K562 (cell line): Measurements from ENCODE around the gene GOLIM4.

Source experiments
- CTCF ChIP-seq, 3 experiments: IDR thresholded peaks in 2 of 3; conservative IDR thresholded peaks in 1 of 3; 2 replicates each; pipeline ENCODE4 v1.5.1; 2011 to 2012; ENCODE audit warnings: low read length in 3 of 3, mild to moderate bottlenecking in 3 of 3, control low read depth in 2 of 3, improper control_type of control experiment in 1 of 3, inconsistent platforms in 1 of 3, low read depth in 1 of 3, mixed read lengths in 1 of 3, moderate library complexity in 1 of 3; ENCODE audit not compliant: insufficient read depth in 2 of 3
- EP300 ChIP-seq: IDR thresholded peaks from 2 replicates; pipeline ENCODE4 v1.6.1; 2012; ENCODE audit warnings: low read length, improper control_type of control experiment
- ETV5 ChIP-seq: sonication (generic); formaldehyde crosslinking; IDR thresholded peaks from 2 replicates; pipeline ENCODE4 v1.4.0; 2020; ENCODE audit warnings: low read depth, mild to moderate bottlenecking, missing genetic modification reagents
- KAT8 ChIP-seq: fragments of 450-650 bp; IDR thresholded peaks from 2 replicates; pipeline ENCODE4 v1.6.1; 2016; ENCODE audit warnings: low read depth, mild to moderate bottlenecking
- MTA3 ChIP-seq: fragments of 450-650 bp; formaldehyde crosslinking; IDR thresholded peaks from 2 replicates; pipeline ENCODE4 v1.6.1; 2017; ENCODE audit warnings: mild to moderate bottlenecking, borderline replicate concordance
- TCF7 ChIP-seq: sonication (generic); IDR thresholded peaks from 2 replicates; pipeline ENCODE4 v1.6.1; 2016; ENCODE audit warnings: antibody characterized with exemption, borderline replicate concordance
- ZNF384 ChIP-seq: IDR thresholded peaks from 2 replicates; pipeline ENCODE4 v1.6.1; 2012; ENCODE audit warnings: low read depth, low read length, improper control_type of control experiment
- TF ChIP-seq, protein P1 (sequence below): fragments of 450-650 bp; IDR thresholded peaks from 2 replicates; pipeline ENCODE4 v1.7.0; 2016; ENCODE audit warnings: borderline replicate concordance
- TF ChIP-seq, protein P2 (sequence below): fragments of 450-650 bp; formaldehyde crosslinking; IDR thresholded peaks from 2 replicates; pipeline ENCODE4 v1.4.0; 2020; ENCODE audit warnings: mild to moderate bottlenecking, moderate library complexity

DNA sequence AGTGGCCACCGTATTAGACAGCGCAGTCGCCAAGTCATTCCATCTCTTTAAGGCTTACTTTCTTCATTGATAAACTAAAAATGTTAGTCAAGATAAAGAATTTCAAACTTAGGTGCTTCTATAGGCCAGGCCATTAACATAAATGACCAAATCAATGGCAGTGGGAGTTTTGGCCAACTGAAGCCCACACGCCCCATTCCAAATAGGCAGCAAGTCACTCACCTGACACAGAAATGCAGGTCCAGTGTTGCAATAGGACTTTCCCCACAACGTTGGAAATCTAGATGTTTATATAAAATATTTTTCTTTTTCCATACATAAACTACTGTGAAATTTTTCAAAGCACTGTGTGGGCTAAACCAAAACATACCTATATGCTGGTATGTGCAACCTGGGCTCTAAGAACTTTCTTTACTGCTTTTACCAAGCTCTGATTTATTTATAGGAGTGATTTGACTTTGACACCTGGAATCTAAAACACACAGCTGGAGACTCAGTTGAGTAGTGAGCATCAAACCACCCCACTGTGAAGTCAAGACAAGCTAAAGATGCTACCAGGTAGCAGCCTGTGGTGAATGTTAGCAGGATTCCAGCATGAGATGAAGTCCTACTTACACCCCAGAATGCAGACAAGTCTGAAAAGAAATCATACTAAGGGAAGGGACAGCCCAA, 15.1 kb downstream of the GOLIM4 start:
- TF ChIP-seq ZNF384 (no peak), ETV5 (CRISPR knock-in tag) (no peak), TCF7 (no peak), KAT8 (no peak), MTA3 (no peak), CTCF (IDR thresholded peaks at IDR 0.05 in 2 of 3, conservative IDR thresholded peaks at IDR 0.05 in 1 of 3; ENCODE audit: insufficient read depth in 2 of 3, low read depth in 1 of 3, low read length in 3 of 3) (no peak), EP300 (no peak)
- TF ChIP-seq, protein P1, sequence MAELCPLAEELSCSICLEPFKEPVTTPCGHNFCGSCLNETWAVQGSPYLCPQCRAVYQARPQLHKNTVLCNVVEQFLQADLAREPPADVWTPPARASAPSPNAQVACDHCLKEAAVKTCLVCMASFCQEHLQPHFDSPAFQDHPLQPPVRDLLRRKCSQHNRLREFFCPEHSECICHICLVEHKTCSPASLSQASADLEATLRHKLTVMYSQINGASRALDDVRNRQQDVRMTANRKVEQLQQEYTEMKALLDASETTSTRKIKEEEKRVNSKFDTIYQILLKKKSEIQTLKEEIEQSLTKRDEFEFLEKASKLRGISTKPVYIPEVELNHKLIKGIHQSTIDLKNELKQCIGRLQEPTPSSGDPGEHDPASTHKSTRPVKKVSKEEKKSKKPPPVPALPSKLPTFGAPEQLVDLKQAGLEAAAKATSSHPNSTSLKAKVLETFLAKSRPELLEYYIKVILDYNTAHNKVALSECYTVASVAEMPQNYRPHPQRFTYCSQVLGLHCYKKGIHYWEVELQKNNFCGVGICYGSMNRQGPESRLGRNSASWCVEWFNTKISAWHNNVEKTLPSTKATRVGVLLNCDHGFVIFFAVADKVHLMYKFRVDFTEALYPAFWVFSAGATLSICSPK, result no peak
- TF ChIP-seq, protein P2, sequence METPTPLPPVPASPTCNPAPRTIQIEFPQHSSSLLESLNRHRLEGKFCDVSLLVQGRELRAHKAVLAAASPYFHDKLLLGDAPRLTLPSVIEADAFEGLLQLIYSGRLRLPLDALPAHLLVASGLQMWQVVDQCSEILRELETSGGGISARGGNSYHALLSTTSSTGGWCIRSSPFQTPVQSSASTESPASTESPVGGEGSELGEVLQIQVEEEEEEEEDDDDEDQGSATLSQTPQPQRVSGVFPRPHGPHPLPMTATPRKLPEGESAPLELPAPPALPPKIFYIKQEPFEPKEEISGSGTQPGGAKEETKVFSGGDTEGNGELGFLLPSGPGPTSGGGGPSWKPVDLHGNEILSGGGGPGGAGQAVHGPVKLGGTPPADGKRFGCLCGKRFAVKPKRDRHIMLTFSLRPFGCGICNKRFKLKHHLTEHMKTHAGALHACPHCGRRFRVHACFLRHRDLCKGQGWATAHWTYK (CRISPR knock-in tag), result no peak
